Mammary epithelial cell (primary cell): ENCODE measurements around the gene INSRR.

Source experiments
- EZH2 ChIP-seq: IDR thresholded peaks from 2 replicates; pipeline ENCODE4 v1.6.1; 2012; ENCODE audit warnings: low read length, inconsistent platforms, borderline replicate concordance
- TF ChIP-seq, protein P1 (sequence below), 2 donors: IDR thresholded peaks in 1 of 2; conservative IDR thresholded peaks in 1 of 2; 2 replicates each; pipeline ENCODE4 v1.5.1; 2011 to 2012; ENCODE audit warnings: inconsistent platforms in 2 of 2, low read length in 2 of 2, mild to moderate bottlenecking in 2 of 2, control low read depth in 1 of 2, low read depth in 1 of 2; ENCODE audit not compliant: insufficient read depth in 1 of 2; ENCODE audit errors: extremely low read depth in 1 of 2

DNA sequence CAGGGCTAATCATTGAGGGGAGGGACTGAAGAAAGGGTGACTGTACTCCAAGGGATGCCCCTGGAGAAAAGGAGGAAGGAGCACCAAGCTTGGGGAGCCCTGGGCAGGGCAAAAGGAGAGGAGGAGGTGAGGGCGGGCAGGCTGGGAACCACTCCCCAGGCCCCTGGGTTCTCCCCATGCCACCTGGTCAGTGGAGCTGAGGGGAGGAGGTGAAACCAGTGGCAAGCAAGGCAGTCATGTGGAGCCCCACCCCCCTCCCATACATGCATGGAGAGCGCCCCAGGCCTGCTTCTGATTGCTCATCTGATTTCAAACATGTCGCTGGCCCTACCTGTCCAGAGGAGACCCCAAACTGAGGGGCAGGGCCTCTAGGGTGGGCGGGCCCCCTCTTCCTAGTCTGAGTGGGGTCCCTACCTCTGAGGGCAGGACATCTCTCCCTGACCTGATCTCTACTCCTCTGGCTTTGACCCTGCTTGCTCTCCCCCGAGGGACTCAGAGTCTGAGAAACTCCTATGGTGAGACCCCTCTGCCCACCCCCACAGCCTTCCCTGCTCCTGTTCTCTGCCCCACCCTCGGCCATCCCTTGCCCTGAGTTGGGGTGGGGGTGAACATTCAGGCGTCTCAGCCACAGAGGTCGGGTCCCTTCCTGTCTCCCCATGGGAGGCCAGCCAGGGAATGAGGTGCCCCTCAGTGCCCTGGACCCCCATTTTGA, 18.6 kb downstream of the INSRR start:
- TF ChIP-seq, protein P1, sequence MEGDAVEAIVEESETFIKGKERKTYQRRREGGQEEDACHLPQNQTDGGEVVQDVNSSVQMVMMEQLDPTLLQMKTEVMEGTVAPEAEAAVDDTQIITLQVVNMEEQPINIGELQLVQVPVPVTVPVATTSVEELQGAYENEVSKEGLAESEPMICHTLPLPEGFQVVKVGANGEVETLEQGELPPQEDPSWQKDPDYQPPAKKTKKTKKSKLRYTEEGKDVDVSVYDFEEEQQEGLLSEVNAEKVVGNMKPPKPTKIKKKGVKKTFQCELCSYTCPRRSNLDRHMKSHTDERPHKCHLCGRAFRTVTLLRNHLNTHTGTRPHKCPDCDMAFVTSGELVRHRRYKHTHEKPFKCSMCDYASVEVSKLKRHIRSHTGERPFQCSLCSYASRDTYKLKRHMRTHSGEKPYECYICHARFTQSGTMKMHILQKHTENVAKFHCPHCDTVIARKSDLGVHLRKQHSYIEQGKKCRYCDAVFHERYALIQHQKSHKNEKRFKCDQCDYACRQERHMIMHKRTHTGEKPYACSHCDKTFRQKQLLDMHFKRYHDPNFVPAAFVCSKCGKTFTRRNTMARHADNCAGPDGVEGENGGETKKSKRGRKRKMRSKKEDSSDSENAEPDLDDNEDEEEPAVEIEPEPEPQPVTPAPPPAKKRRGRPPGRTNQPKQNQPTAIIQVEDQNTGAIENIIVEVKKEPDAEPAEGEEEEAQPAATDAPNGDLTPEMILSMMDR (conservative IDR thresholded peaks at IDR 0.05 in 1 of 2, IDR thresholded peaks at IDR 0.05 in 1 of 2; ENCODE audit: extremely low read depth in 1 of 2, insufficient read depth in 1 of 2, low read depth in 1 of 2, low read length in 2 of 2): no peak
- TF ChIP-seq EZH2: no peak
